CD4-positive, alpha-beta T cell treated with Interleukin-6 at 100 ng/mL for 8 hours (primary cell): ENCODE measurements around the gene HNRNPA3.
"Not testable (repeated sequence)": the region's sequence is repeated elsewhere in the genome, so short reads cannot be mapped to it uniquely, and the experiment has no call there.

Source experiments
- DNase-seq: peaks from one replicate; pipeline ENCODE4 v3.0.0-alpha.2; 2020; ENCODE audit warnings: mixed read lengths, low spot score

Gene HNRNPA3

DNA sequence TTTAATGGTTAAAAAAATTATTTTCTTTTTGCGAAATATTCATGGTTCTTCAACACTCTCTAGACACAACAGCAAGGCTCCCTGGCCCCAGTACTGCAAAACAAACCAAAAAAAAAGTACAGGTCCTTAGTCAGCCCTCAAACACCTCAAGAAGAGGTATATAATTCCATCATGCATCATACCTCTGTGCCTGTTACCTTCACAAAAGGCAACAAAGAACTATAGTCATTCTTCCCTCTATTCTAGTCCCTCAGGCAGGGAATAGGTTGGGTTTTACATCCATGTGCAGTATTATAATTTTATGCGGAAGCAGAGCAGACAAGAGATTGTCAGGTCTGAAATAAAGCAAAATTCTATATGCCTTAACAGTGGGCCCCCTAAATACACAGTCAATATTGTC lies 43.4 kb downstream of the HNRNPA3 start:
- no peak for DNase-seq

DNA sequence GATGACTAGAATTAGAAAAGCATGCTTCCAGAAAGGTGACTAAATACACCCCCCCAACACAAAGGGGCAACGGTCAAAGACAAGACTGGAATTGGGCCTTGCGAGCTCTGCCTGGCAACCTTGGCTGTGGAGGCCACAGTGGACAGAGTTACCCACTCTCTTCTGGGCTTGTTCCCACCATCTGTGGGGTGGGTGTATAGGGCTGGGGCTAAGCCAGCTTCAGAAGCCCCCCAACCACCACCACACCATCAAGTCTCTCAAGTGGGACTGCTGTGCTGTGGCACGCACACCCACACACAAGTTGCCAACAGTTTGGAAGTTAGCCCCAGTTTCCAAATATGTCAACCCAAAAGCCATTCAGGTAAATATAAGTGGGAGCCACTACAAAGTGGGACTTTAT lies 44.1 kb downstream of the HNRNPA3 start:
- DNase-seq, result no peak

DNA sequence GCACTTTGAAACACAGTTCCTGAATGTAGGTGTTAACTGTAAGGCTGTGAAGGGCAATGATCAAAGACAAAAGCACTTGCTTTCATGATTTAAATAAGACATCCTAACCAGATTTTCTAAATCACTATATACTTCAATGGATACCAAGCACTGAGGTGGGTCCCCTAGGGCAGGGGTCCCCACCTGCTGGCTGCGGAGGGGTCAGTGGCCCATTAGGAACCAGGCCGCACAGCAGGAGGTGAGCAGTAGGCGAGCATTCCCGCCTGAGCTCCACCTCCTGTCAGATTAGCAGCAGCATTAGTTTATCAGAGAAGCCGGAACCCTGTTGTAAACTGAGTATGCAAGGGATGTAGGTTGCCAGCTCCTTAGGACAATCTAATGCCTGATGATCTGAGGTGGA lies 44.9 kb downstream of the HNRNPA3 start:
- DNase-seq, result no peak

DNA sequence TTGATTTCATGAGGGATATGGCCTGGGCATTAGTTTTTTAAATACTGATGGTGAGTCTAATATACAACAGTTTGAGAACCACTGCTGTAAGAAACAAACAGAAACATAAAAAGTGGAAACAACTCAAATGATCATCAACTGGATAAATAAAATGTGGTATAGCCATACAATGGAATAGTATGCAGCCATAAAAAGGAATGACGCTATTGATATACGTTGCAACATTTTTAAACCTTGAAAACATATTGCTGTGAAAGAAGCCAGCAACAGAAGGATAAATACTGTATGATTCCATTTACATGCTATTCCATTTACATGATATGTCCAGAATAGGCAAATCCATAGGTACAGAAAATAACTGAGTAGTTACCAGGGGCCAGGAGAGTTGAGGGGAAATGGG lies 45.5 kb downstream of the HNRNPA3 start:
- DNase-seq, result no peak

DNA sequence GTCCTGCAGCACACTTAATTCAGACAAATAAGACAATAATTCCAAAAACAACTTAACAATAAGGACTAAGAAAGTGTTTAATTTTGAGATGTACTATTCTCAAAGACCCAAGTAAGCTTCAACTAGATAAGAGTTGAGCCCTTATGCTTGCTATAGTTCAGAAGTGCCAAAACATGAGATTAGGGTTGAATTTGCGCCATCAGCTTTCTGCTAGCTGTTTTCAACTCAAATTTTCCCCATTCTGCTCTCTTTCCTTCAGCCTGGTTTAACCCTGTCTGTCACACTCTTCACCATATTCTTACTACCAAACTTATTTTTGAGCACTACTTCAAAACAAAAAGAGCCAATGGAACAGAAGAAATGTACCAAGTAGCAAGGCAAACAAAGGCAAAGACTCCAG lies 47.8 kb downstream of the HNRNPA3 start:
- DNase-seq, result no peak

DNA sequence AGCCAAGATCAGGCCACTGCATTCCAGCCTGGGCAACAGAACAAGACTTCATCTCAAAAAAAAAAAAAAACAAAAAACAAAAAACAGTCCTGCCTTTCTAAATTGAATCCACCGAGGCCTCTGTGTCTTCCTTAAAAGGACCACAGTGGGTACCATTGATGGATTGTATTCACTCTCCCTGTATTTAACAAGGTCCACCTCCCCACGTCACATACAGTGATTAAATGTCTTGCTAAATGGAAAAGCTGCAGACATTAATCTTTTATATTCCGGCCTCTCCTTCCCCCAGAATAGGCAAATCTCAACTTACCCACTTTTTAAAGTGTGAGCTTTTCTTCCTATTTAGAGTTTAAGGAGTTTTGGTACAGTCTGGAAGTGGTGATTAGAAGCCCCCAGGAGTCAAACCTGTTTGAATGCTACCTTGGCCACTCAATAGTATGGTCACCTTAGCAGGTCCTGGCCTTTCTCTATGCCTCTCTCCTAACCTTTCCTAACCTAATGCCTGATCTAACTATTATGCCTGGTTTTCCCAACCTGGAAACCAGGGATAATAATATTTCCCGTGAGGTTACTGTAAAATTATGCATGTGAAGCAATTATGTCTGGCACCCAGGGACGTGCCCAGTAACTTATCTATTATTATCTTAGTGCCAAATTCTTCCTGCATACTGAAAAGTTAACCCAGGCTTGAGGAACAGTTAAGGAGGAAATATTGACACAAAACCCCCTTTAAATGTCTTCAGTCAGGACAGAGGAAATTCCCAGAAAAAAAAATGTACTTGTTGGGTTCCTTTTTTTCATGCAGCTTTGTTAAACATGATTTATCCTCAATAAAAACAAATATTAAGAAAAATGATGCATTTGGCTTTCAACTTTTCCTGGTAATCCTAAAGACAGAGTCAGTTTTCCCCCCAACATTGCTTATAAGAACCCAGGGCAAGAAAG lies 48.8 kb downstream of the HNRNPA3 start:
- DNase-seq, result no peak

DNA sequence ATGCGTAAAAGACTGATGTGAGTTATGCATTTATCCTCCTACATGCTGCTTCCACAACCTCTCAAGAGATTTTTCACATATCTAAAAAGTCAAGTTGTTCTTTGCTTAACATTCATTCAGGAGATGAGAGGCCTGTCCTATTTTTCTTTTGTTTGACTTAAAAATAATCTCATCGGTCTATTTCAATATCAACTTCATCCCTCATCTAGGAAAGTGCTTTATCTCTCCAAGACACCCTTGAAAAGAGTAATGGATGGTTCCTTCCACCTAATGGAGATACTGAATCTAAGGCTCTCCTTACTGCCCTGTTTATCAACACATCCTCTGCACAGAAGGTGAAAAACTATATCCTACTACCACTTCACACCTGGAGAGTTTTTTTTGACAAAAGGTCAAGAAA lies 49.5 kb downstream of the HNRNPA3 start:
- no peak for DNase-seq

DNA sequence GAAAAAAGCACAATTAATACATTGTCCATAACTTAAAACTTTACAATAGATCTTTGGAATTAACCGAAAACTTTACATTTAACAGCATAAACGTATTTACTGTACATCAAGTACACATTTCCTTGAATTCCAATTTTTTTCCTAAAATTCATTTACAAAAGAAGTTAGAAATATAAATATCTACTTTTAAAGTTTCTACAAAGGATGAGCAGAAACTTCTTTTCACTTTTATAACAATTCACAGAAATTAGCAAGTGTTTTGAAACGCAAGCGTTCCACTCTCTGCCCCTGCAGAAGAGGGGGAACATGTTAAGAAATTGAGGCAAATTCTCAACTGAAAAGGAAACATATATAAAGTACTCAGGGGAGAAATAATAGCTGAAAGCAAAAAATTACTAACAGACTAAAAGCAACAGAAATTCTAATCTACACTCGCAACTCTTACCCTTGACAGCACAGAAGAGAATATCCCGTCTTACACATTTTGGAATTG lies 50.4 kb downstream of the HNRNPA3 start:
- no peak for DNase-seq

DNA sequence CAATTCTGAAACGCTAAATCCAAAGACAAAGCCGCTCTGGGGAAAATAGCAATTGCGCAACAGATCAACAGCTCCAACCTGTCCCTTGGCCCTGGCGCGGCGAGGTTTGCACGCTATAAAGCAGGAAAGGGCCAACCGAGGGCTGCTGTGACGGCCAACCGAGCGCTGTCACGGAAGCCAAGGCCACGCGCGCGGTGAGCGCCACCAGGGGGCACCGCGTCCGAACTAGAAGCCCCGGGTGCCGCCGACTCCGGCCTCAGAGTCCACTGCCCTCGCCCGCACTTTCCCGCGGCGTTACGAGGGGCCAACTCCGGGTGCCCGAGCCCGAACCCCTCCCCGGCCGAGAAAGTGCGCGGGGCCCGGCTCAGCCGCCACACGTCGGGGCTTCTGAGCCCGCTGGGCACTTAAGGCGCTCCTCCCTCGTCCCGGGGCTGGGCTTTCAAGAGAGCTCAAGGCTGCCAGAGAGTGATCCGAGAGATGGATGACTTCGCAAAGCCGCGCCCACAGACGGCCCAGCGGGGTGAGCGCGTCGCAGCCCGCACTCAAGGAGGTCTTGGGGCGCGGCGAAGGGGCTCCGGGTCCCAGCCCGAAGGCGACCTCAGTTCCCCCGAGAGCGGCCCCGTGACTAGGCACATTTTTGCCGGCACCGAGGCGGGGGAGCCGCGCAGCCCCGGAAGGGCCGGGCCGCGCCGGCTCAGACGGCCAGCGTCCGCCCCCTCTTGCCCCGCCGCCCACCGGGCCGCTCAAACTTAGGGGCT lies 51.0 kb downstream of the HNRNPA3 start:
- peak; percentile 90 for DNase-seq

DNA sequence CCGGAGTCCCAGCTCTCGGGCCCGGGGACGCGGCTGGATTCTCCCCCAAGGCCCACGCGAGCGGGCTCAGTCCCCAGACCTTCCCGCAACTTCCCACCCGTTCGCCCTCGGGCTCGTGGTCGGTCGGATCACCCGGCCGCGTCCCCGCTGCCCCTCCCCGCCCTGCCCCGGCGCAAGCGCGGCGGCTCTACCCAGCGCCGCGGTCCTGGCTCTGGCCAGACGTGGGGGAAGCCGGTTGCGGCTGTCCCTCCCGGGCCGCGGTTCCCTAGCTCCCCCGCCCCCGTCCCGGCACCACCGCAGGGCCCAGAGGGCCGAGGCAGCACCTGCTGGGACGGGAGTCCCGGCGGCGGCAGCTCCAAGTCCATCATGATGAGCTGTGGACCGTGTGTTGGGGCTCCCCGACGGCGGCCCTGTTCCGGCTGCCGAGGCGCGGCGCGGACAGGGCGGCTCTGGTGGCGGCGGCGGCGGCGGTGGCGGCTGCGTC lies 51.7 kb downstream of the HNRNPA3 start:
- DNase-seq, result no peak

DNA sequence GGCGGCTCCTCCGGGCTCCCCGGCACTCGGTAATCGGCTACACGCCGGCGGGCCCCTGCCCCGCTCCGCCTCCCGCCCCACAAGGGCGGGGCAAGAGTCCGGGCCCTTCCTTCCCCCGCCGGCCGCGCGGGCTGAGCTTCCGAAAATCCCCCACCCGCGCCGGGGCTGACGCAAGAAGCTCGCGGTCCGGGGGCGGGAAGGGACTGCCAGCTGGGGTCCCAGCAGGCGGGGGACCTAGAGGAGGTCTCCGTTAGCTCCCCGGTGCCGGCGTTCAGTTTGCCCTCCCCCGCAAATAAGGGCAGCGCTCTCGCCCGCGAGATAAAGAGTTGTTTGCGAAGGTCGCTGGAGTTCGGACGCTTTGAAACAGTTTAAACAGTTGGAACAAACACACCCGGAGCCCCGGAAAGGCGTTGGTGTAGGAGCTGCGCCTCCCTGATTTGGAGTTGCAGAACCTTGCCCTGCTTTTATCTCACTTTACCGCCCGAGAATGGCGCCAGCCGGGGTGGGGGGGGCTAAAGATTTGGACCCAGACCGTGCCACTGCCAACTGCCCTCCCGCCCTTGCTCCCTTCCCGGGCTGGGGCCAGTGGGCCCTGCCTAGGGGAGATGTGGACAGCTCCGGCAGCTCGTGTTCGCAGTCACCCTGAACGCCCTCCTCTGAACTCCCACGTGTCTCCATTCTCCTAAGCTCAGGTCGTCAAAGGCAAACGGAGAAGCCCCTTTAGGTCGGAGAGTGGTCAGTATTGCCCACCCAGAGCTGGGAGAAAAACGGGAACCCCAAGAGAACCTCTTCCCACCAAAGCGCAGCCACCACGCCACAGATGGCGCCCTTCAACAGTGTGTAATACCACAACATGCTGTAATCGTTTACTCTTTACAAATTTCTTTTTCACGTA lies 52.3 kb downstream of the HNRNPA3 start, which contains the start of gene NFE2L2:
TSS of gene NFE2L2 (minus strand) at position 35 of the 895 bp plus-strand sequence. CDS start 151 bp downstream, outside the sequence.
- peak; percentile 90 for DNase-seq

DNA sequence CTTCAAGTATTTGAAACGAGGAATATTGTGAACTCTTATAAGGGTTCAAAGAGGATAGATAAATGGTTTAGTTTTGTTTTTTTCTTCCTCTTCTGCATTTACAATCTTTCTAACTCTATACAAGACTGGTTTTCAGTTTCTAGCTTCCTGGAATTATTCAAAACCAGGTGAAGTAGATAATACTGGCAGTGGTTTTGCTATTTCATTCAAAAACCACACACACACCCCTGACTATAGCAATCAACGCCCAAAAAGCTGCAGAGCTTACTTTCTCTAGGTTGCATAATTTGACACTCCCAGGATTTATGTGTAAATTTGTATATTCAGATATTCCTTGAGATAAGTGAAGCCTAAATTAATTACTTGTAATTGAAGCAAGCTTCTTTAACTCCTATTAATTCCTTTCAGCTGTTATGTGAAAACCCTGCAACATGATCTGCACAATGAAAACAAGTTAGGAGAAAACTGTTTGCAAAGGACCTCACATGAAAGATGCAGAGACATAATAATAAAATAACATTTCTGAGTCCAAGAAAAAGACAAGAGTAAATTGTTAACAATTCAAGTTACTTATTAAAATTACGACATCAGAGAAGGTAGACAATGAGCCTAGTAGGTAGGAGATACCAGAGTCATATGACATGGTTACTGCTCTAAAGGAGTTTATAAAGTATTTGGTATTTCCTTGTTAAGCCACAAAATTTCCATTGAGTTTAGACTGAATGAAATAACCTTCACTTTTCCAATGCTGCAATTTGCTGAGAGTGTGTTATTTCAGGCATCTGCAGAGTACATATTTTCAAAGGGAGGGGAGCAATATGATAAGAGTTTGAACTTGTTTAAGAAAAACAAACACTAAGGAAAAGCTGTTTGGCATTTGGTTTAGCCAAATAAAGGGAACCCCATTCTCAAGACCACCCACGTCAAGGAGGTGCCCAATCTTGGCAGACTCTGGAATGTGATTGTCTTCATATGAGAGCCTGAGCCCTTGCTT lies 53.5 kb downstream of the HNRNPA3 start:
- DNase-seq, result peak; percentile 36

DNA sequence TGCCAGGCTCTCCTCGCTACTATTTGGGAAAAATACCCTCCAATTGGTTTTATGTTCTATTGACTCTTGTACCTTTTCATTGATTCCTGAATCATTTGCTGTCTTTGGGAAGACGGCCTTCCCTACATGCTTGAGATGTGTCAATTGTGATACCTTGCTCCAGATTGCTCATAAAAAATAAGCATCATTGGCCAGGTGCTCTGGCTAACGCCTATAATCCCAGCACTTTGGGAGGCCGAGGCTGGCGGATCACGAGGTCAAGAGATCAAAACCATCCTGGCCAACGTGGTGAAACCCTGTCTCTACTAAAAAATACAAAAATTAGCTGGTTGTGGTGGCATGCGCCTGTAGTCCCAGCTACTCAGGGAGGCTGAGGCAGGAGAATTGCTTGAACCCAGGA lies 54.4 kb downstream of the HNRNPA3 start:
- DNase-seq, result not testable (repeated sequence)

DNA sequence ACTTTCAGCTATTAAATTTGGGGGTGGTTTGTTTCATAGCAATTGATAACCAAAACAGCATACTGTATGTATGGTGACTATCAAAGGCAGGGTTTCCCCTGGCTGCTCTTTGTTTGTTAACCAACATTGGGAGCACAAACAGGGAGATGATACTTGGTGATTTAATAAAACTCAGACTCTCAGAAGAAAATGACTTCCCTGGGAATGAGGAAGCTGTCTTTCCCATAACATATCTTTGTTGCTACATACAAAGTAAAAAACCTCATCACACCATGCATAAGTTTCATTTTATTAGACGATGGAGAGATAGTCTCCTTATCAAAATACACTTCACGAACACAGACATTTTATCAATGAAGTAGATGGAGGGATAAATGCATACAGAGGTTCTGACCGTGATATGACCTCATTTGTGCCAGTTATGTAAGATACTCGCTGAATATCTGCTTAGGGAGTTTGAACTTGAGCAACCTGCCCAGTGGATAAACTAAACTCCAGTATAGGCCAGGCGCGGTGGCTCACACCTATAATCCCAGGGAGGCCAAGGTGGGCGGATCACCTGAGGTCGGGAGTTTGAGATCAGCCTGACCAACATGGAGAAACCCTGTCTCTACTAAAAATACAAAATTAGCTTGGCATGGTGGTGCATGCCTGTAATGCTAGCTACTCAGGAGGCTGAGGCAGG lies 55.7 kb downstream of the HNRNPA3 start:
- DNase-seq, result no peak

DNA sequence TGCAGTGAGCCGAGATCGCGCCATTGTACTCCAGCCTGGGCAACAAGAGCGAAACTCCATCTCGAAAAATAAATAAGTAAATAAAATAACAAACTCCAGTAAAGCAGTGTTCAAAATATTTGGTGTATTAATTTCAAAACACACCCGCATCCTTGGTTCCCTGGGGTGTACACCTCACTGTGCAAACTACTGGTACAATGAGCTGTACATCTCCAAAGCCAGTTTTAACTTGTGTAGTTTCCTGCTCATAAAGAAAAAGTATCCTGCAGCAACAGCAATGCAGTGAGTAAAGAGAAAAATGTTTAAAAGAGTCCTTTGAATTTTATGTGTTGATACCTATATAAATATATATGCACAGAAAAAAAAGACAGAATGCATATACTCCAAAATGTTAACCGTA lies 56.3 kb downstream of the HNRNPA3 start:
- no peak for DNase-seq

DNA sequence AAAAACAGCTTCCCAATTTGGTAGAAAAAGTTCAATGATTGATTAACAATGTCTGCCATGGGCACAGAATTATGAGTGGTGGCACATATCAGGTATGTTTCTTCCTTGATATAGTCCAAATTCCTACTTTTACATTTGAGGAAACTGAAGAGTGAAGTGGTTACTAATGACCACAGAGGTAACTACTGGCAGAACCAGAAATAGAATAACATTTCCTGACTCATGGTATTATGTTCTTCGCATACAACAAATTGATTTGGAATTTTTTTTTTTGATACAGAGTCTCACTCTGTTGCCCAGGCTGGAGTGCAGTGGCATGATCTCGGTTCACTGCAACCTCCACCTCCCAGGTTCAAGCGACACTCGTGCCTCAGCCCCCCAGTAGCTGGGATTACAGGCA lies 57.9 kb downstream of the HNRNPA3 start:
- no peak for DNase-seq

DNA sequence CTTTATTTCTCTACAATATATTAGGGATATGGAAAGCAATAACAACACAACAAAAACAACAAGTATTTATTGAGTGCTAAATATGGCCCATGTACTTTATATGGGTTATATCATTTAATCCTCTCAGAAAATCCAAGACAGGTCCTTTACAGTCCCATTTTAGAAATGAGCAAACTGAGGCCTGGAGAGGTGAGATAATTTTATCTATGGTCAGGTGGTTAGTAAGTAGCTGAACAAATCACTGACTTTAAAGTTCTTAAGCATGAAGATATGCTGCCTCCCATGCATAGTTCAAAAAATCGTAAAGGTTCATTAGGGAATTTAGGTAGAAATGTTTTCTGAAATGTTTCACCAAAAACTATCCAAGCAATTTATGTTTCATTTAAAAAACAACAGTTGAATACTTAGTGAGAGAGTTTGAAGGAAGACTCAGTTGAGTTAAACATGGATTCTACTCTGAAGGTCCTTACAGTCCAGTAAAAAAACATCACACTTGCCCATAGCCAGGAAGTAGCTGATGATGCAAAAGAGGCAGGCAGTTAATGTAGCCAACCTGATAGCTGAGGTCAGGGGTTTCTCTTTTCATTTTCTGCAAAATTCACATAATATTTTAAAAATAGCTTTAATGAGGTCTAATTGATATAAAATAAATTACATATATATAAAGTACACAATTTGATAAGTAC lies 59.5 kb downstream of the HNRNPA3 start:
- DNase-seq, result no peak

DNA sequence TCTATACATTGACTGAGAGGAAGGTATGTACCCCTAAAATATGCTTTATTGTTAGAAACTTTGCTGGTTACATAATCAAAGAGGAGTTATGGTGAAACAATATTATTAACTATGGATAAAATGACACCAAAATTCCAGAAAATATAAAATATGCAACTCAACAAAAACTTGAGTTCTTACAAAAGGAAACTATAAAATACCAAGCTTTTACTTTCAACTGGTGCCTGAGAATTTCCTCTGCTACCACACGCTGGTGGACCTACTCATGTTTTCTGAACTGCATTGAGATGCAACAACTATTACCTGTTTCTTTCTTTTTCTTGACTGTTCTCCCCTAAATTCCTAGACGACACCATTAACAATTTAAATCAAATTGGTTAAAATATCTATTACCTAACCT lies 60.2 kb downstream of the HNRNPA3 start:
- no peak for DNase-seq

DNA sequence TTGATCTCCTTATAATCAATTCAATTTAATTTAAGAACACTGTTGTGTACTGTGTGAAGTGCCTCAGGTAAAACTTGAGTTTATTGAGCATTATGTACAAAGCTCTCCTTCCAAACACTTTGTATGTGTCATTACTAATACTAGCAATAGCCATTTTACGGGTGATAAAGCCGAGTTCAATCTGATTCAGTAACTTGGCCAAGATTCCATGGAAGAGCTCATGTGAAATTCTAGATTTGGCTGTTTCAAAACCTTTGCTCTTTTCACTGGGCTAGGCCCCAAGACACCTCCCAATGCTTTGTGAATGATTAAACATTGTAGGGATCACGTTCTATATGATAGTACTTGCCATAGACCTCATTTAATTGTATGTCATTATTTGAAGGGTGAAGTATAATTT lies 60.8 kb downstream of the HNRNPA3 start:
- no peak for DNase-seq
